CD4-positive, alpha-beta T cell (primary cell): ENCODE data around the gene ITGAD. TPM values are rescaled to one million over a fixed set of nuclear protein-coding genes. Genes with fewer than 3 reads are reported as not detected.

Experiments used
- ATAC-seq: fragments of 200-7000 bp; cut with Tn5 transposase; one replicate; pipeline ENCODE4 v1.10.0; 2022; ENCODE audit warnings: mild to moderate bottlenecking; ENCODE audit not compliant: poor library complexity
- CTCF ChIA-PET: fragments of 350-600 bp; sonication (Branson Sonifier 250); formaldehyde crosslinking; loops from one replicate; lab custom pipeline; 2021; ENCODE audit warnings: antibody characterized with exemption, inconsistent platforms; lab: Charles Lee
- POLR2A ChIA-PET: fragments of 350-600 bp; sonication (Branson Sonifier 250); formaldehyde crosslinking; loops from one replicate; lab custom pipeline; 2021; ENCODE audit warnings: antibody characterized with exemption, inconsistent platforms; lab: Charles Lee
- DNase-seq, 14 experiments: peaks; one replicate each; pipeline ENCODE4 v3.0.0-alpha.2; 2013 to 2020; ENCODE audit warnings: mixed read lengths in 2 of 14
- H3K27ac ChIP-seq, 2 donors: one replicate each; pipeline versions ENCODE4 v1.5.1 to v1.7.0; 2013; ENCODE audit warnings: low read length in 2 of 2, low read depth in 1 of 2, mild to moderate bottlenecking in 1 of 2
- H3K27me3 ChIP-seq, 2 experiments: 1 replicate in 1 of 2; 2 replicates in 1 of 2; pipeline versions ENCODE4 v1.6.1 to v1.7.0; 2013; ENCODE audit warnings: low read length in 2 of 2, control low read depth in 1 of 2, mild to moderate bottlenecking in 1 of 2, moderate library complexity in 1 of 2; ENCODE audit not compliant: insufficient read depth in 2 of 2, control insufficient read depth in 1 of 2
- H3K36me3 ChIP-seq: one replicate; pipeline ENCODE4 v1.6.1; 2013; ENCODE audit warnings: low read length, control low read depth; ENCODE audit not compliant: insufficient read depth
- H3K4me1 ChIP-seq: one replicate; pipeline ENCODE4 v1.6.1; 2013; ENCODE audit warnings: low read length, control low read depth; ENCODE audit not compliant: insufficient read depth
- H3K4me3 ChIP-seq: one replicate; pipeline ENCODE4 v1.5.1; 2013; ENCODE audit warnings: mild to moderate bottlenecking, low read length, moderate library complexity
- H3K9me3 ChIP-seq, 2 experiments: 1 replicate in 1 of 2; 2 replicates in 1 of 2; pipeline versions ENCODE4 v1.6.1 to v1.7.0; 2013; ENCODE audit warnings: low read length in 2 of 2, mild to moderate bottlenecking in 2 of 2, control low read depth in 1 of 2, moderate library complexity in 1 of 2; ENCODE audit not compliant: control insufficient read depth in 1 of 2, insufficient read depth in 1 of 2
- H3K27ac Mint-ChIP-seq: one replicate; pipeline ENCODE4 v1.8.0; 2020; ENCODE audit warnings: mixed read lengths
- H3K27me3 Mint-ChIP-seq: one replicate; pipeline ENCODE4 v1.8.0; 2021; ENCODE audit warnings: mixed read lengths
- H3K36me3 Mint-ChIP-seq: one replicate; pipeline ENCODE4 v1.8.0; 2021; ENCODE audit warnings: low read depth, mixed read lengths
- H3K4me1 Mint-ChIP-seq: one replicate; pipeline ENCODE4 v1.8.0; 2021; ENCODE audit warnings: low read depth, mixed read lengths
- H3K4me3 Mint-ChIP-seq: one replicate; pipeline ENCODE4 v1.8.0; 2020; ENCODE audit warnings: mild to moderate bottlenecking, mixed read lengths
- H3K9me3 Mint-ChIP-seq: one replicate; pipeline ENCODE4 v1.8.0; 2020; ENCODE audit warnings: mixed read lengths
- CTCF ChIP-seq: fragments of 200-600 bp; IDR thresholded peaks from one replicate; pipeline ENCODE4 v1.8.0; 2022; ENCODE audit warnings: antibody characterized with exemption, mild to moderate bottlenecking
- intact Hi-C, 2 experiments: fragments of 100-400 bp; cut with DNase I in 1 of 2; cut with micrococcal nuclease in 1 of 2; formaldehyde crosslinking; loops; one replicate each; pipeline versions ENCODE4 v1.15.1 to v1.9.0; 2023 to 2025; cut with DNase I, micrococcal nuclease
- total RNA-seq, 174 experiments: library from RNA in 2 of 174; stranded (reverse) in 2 of 174; gene quantifications; one replicate each; pipeline ENCODE4 v1.2.3 and lab custom pipeline; 2021 to 2026

The ITGAD gene
- total RNA-seq, 2 experiments from 2014 or later = not detected

DNA sequence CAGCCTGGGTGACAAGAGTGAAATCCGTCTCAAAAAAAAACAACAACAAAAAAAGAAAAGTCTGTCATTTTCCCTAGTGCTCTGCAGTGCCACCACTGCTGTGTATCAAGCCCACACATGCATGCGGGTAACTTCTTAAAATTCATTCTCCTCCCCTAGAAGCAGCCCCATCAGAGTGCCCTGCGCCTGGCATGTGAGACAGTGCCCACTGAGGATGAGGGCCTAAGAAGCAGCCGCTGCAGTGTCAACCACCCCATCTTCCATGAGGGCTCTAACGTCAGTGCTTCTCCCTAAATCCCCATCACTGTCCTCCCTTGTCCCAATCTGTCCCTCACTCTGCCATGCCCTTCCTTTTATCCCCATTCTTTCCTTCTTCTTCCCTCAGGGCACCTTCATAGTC lies 24.8 kb downstream of the ITGAD start:
- intact Hi-C loops = no loop called here
- Histone ChIP-seq H3K27me3 (no peaks in the 10 kb centered on the region), H3K4me1 (peaks cover 15% of the 10 kb centered on the region), H3K9me3 (peaks cover 0 to 10% of the 10 kb centered on the region in 2 experiments), H3K36me3 (no peaks in the 10 kb centered on the region), H3K4me3 (no peak overlapping the region), H3K27ac (no peak overlapping the region)
- no peak overlapping the region for H3K4me3 Mint-ChIP-seq
- no peak overlapping the region for H3K27ac Mint-ChIP-seq
- ATAC-seq = no peak
- no peak for DNase-seq
- no peaks in the 10 kb centered on the region for H3K36me3 Mint-ChIP-seq
- CTCF ChIA-PET = no interaction called here
- TF ChIP-seq CTCF = no peak
- H3K9me3 Mint-ChIP-seq = no peaks in the 10 kb centered on the region
- POLR2A ChIA-PET = no interaction called here
- H3K27me3 Mint-ChIP-seq = peaks cover 16% of the 10 kb centered on the region
- no peaks in the 10 kb centered on the region for H3K4me1 Mint-ChIP-seq

DNA sequence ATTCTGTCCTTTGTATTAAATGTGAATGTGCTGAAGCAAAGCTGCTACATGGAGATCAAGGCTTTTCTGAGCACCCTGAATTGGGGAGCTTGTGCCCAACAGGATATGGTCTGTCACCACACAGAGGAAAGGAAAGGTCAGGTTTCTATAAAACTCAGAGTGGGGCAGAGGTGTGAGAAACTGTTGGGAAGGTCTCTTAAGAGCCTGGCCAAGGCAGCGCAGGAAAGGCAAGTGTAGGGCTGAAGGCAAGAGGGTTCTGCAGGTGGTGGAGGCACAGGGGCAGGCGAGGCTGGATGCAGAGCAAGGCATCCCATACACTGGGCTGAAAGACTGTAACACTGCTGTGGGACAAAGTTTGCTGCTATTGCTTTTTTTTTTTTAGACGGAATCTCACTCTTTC lies 26.9 kb downstream of the ITGAD start:
- TF ChIP-seq CTCF = no peak
- intact Hi-C loops = no loop called here
- Mint-ChIP-seq H3K4me3 (no peak overlapping the region), H3K27ac (no peak overlapping the region), H3K9me3 (no peaks in the 10 kb centered on the region), H3K4me1 (no peaks in the 10 kb centered on the region), H3K36me3 (no peaks in the 10 kb centered on the region), H3K27me3 (peaks cover 20% of the 10 kb centered on the region)
- peaks cover 7% of the 10 kb centered on the region for H3K4me1 ChIP-seq
- no peaks in the 10 kb centered on the region for H3K27me3 ChIP-seq
- H3K4me3 ChIP-seq = no peak overlapping the region
- POLR2A ChIA-PET = no interaction called here
- no peak overlapping the region for H3K27ac ChIP-seq
- H3K9me3 ChIP-seq = peaks cover 0 to 10% of the 10 kb centered on the region in 2 experiments
- no peak for ATAC-seq
- DNase-seq = peak in 1 of 14 experiments; percentile 30
- CTCF ChIA-PET = no interaction called here
- H3K36me3 ChIP-seq = no peaks in the 10 kb centered on the region

DNA sequence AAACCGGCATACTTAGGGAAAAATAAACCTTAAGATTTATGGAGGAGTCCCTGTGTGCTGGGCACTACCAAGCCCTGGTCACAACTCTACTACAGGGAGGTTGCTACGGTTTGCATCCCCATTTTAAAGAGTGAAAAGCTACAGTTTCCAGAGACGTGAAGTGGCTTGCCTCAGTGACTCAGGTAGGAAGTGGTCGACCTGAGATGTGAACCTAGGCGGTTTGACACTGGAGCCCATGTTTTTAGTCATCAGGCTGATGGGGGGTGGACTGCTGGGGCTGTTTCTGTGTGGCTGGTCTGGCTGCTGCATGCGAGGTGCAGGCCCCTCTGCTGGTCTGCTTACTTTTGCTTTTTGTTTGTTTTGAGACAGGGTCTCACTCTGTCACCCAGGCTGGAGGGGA lies 28.5 kb downstream of the ITGAD start:
- Histone ChIP-seq H3K36me3 (no peaks in the 10 kb centered on the region), H3K9me3 (peaks cover 0 to 10% of the 10 kb centered on the region in 2 experiments), H3K4me3 (no peak overlapping the region), H3K4me1 (peaks cover 7% of the 10 kb centered on the region), H3K27ac (no peak overlapping the region), H3K27me3 (no peaks in the 10 kb centered on the region)
- TF ChIP-seq CTCF = no peak
- no peaks in the 10 kb centered on the region for H3K9me3 Mint-ChIP-seq
- intact Hi-C loops = no loop called here
- CTCF ChIA-PET = no interaction called here
- H3K36me3 Mint-ChIP-seq = no peaks in the 10 kb centered on the region
- no peak for ATAC-seq
- H3K4me1 Mint-ChIP-seq = no peaks in the 10 kb centered on the region
- peaks cover 20% of the 10 kb centered on the region for H3K27me3 Mint-ChIP-seq
- DNase-seq = peak in 4 of 14 experiments; percentile 16 to 71 (median 35)
- no peak overlapping the region for H3K27ac Mint-ChIP-seq
- POLR2A ChIA-PET = no interaction called here
- H3K4me3 Mint-ChIP-seq = no peak overlapping the region
